GM12875 (cell line): ENCODE results near the gene ENG.

Source experiments
- H3K4me3 ChIP-seq: one replicate; pipeline ENCODE4 v1.5.1; 2011; ENCODE audit warnings: low read depth, low read length, control low read depth
- TF ChIP-seq, protein P1 (sequence below): IDR thresholded peaks from 2 replicates; pipeline ENCODE4 v1.5.1; 2011; ENCODE audit warnings: low read depth, mild to moderate bottlenecking, control low read depth, inconsistent platforms, low read length, moderate library complexity, borderline replicate concordance; ENCODE audit not compliant: insufficient read depth

The ENG gene

DNA sequence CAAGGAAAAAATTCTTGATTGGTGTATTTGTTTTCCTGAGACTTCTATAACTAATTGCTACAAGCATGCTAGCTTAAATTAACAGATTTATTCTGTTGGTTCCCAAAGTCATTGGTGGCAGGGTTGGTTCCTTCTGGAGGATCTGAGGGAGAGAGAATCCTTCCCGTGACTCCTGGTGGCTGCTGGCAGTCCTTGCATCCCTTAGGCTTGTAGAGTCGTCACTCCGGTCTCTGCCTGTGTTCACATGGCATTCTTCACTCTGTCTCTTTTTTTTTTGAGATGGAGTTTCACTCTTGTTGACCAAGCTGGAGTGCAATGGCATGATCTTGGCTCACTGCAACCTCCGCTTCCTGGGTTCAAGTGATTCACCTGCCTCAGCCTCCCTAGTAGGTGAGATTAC is 63.4 kb downstream of the ENG start:
- TF ChIP-seq, protein P1, sequence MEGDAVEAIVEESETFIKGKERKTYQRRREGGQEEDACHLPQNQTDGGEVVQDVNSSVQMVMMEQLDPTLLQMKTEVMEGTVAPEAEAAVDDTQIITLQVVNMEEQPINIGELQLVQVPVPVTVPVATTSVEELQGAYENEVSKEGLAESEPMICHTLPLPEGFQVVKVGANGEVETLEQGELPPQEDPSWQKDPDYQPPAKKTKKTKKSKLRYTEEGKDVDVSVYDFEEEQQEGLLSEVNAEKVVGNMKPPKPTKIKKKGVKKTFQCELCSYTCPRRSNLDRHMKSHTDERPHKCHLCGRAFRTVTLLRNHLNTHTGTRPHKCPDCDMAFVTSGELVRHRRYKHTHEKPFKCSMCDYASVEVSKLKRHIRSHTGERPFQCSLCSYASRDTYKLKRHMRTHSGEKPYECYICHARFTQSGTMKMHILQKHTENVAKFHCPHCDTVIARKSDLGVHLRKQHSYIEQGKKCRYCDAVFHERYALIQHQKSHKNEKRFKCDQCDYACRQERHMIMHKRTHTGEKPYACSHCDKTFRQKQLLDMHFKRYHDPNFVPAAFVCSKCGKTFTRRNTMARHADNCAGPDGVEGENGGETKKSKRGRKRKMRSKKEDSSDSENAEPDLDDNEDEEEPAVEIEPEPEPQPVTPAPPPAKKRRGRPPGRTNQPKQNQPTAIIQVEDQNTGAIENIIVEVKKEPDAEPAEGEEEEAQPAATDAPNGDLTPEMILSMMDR, result no peak
- H3K4me3 ChIP-seq, result no peak overlapping the region

DNA sequence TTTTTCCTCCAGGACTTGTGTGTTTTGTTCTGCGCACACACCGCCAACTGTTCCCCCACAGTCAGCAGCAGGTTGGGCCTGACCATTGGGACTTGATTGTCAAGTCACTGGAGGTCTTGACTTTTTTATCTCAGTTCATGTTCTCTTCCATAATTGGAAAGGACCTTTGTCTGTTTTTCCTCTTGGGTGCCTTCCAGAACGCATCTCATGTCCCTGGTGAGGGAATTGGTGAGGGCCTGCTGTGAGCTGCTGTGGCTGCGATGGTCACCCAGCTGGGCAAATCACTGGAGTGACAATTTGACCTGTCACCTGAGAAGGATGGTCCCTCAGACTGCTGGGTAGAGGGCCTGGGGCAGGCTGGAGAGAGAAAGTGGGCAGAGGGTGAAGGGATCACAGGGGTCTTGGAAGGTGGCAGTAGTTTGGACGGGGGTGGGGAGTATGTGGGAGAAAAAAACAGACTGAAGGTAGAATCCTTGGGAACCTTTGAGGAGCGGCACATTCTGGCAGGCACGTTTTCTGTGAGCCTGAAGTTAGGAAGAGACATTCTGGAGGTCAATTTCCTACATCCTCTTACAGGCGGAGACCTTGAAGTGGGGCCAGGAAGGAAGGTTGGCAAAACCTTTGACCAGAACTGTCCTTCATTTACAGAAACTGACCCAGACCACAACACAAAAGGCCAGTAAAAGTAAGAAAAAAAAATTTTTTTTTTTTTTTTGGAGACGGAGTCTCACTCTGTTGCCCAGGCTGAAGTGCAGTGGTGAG is 64.2 kb downstream of the ENG start:
- TF ChIP-seq, protein P1, result no peak

DNA sequence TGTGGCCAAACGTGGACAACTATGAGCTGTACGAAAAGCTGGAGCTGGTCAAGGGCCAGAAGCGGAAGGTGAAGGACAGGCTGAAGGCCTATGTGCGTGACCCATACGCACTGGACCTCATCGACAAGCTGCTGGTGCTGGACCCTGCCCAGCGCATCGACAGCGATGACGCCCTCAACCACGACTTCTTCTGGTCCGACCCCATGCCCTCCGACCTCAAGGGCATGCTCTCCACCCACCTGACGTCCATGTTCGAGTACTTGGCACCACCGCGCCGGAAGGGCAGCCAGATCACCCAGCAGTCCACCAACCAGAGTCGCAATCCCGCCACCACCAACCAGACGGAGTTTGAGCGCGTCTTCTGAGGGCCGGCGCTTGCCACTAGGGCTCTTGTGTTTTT is 65.3 kb downstream of the ENG start:
- H3K4me3 ChIP-seq, result no peak overlapping the region
- TF ChIP-seq, protein P1, result no peak

More for the DNA sequence above, 64.2 kb downstream of the ENG start:
- no peak overlapping the region for H3K4me3 ChIP-seq

DNA sequence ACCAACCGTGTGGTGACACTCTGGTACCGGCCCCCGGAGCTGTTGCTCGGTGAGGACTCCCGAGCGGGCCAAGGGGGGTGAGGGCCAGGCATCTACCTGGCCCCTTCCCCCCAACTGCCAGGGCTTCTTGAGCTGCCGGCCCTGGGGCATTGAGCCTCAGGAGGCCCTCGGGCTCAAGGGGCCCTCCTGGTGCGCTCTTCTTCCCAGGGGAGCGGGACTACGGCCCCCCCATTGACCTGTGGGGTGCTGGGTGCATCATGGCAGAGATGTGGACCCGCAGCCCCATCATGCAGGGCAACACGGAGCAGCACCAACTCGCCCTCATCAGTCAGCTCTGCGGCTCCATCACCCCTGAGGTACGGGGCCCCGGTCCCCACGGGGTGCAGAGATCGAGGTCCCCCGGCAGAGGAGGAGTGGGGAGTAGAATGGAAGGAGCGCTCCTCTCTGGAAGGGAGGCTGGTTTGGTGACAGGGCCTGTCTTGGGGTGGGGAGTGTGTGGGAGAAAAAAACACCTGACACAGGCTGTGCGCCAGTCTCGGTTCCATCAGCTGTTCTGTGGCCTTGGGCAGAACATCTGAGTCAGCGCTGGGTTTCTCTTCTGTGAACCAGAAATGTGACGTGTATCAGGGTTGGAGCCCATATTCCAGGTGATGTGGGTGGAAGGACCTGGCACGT is 66.0 kb downstream of the ENG start:
- TF ChIP-seq, protein P1, result no peak
- no peak overlapping the region for H3K4me3 ChIP-seq

DNA sequence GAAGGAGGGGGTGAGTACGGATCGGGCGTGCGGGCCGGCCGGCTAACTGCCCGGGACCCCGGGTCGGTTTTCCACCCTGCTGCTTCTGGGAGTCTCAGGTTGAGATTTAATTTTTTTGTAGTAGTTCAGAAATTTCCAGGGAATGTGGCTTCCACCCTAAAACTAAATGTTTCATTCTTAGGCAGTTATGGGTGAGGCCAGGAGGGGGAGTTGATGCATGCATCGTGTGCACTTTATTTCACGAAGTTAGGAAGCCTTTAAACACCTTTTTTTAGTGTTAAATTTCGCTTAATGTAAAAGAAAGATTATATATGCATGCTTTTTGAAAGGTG is 67.7 kb downstream of the ENG start:
- TF ChIP-seq, protein P1, result peak; percentile 0; the same call in 1 of the 2 replicates
- peak overlapping the region; percentile 95 for H3K4me3 ChIP-seq

DNA sequence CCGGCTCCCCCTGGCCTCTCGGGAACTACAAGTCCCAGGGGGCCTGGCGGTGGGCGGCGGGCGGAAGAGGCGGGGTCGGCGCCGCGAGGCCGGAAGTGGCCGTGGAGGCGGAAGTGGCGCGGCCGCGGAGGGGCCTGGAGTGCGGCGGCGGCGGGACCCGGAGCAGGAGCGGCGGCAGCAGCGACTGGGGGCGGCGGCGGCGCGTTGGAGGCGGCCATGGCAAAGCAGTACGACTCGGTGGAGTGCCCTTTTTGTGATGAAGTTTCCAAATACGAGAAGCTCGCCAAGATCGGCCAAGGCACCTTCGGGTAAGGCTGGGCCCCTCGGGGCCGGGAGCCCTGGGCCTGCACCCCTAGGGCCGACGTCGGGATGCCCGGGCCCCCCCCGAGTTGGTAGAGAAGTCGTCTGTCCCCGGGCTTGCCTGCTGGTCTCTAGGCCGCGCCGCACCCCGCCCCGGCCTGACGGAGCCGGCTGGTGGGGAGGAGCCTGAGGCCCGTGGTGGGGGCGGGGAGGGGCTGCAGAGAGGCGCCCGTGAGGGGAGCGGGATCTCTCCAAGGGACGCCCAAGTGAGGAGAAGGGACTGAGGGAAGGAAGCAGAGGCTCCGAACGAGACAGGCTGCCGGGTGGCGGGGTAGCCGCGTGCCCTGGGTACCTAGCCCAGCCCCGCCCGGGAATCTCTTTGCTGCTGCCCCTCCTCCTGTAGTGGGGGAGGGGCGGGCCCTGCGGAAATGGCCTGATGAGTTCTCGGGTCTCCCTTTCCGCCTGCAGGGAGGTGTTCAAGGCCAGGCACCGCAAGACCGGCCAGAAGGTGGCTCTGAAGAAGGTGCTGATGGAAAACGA is 68.3 kb downstream of the ENG start, which contains the start of gene CDK9:
TSS of gene CDK9 (plus strand) at position 102 of the 840 bp plus-strand sequence. CDS start at position 217, 115 bp downstream.
- TF ChIP-seq, protein P1, result peak; percentile 26; the same call in 1 of the 2 replicates
- H3K4me3 ChIP-seq, result peak within 1 kb of the TSS; percentile 95
